AG20443 (cell line): ENCODE measurements around the gene SZRD1.

Source experiments
- DNase-seq: peaks from one replicate; pipeline ENCODE4 v3.0.0; 2012; ENCODE audit warnings: low spot score, mixed read lengths

Gene SZRD1

DNA sequence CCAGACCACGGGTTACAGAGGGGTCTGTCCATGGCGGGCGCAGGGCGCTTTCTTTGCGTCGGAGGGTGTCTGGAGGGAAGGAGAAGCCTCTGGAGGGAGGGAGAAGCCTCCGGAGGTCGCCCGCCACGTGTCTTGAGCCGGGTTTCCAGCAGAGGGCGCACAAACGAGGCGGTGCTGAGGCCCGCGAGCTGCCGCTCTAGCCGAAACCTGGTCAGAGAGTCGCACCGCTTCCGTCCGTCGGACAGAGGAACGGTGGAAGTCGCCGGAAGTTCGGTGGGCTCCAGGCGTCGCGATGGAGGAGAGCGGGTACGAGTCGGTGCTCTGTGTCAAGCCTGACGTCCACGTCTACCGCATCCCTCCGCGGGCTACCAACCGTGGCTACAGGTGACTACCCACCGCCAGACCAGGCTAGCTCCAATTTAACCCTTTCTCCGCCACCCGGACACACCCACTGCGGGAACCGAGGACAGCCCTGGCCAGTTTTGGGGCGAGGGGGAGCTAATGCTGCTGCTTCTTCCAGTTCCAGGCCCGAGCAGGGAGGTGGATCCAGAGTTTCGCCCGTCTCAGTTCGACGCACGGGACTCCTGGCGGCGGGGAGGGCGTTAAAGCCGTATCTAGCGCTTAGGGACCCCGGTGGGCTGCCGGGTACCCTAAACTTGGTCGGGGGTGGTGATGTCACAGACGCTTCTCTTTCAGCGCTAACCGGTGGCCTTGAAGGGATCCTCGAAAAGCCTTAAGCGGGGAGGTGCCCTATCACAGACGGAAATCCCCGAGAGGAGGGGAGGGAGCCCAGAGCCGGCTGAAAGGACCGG, 73.6 kb downstream of the SZRD1 start, which contains the start of gene NECAP2:
NECAP2 (plus strand) TSS at position 255 of the 812 bp plus-strand sequence; CDS start at position 293, 38 bp downstream.
- DNase-seq, result peak; percentile 97

DNA sequence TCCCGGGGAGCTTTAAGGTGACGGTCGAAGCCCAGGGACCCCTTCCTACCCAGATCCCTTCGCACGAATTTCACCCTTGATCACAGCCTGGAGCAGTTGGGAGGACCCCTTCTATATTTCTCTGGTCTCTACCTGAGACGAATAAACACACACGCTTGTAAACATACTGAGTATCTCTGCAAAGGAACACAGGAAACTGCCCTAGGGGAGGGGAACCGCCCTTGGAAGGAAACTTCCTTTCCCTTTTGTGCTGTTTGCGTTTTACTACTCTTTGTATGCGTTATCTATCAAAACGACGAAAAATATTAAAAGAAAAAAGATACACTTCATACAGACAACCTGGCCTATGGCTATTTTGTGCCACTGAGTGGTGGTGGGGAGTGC, 74.2 kb downstream of the SZRD1 start:
- peak; percentile 40 for DNase-seq

DNA sequence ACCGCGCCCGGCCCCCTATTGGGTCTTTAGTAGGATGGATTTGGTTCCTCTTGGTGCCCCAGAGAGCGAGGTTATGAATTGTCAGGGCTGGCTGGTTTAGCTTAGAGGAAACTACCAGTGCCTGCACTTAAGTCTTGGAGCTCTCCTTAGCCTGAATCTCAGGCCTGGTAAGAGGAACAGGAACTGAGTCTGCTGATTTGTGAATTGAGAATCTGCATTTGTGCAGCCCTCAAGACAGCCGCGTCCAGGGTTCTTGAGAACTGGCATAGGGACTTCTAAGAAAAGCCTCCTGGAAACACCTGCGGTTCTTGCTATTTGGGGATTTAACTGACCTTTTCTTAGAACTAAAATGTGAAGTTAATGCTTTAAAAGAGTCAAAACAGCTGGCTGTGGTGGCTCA, 75.2 kb downstream of the SZRD1 start:
- DNase-seq, result no peak

DNA sequence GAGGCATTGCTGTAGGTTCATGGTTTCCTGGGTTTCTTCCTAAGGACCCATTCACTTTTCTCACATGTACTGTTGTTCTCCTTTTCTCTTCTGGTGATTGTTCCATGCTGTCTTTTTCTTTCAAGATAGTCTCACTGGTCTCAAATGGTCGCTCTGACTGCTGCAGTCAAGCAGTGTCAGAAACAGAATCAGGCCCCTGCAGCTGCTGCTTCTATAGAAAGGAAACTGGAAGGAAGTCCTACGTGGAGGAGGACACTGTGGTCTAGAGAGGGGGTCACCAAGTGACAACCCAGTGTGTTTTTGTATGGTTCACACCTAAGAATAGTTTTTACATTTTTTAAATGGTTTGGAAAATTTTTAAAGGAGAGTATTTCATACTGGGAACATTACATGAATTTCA, 75.9 kb downstream of the SZRD1 start:
- DNase-seq, result no peak

DNA sequence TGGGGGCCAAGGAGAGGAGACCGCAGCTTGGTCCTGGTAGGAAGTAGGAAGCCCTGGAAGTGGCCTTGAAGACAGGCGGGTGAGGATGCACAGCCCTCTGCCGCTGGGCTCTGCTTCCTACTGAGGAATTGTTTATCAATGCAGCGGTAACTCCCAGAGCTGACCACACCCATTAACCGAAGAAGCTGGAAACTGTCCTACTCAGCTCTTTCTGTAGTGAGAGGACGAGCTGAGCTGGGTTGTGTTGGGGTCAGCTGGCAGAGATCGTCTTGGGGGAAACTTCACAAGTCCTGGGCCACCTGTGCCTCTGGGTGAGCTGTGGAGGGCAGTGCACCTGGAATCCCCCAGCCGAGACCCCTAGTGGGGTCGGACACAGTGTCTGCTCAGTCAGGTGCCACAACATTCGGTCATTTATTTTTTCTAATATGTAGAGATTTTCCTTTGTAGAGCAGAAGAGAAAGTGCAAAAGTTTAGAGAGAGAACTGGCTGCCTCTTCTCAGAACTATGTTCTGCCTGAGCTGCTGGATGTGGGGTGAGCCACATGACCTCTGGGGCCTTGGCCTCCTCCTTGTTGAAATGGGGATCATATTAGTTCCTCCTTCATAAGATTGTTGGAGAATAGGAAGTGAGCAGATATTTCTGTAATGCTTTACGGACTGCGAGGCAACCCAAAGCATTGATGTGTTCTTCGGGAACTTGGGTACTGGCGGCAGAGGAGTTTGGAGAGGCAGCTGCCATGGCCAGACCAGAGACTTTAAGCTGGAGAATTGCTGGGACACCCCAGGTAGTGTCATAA, 77.1 kb downstream of the SZRD1 start:
- no peak for DNase-seq

DNA sequence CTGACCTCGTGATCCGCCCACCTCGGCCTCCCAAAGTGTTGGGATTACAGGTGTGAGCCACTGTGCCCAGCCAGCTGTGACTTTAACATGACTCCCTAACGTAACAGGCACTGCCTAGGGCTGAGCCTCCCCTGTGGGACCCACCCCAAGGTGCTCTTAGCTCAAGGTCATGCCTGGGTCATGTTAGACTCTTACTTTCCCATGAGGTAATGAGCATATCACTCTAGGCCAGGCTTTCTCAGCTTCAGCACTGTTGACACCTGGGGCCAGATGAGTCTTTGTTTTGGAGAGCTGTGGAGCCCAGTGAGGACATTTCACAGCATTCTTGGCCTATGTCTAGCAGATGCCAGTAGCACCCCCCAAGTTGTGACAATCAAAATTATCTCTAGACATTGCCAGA, 78.0 kb downstream of the SZRD1 start:
- no peak for DNase-seq

DNA sequence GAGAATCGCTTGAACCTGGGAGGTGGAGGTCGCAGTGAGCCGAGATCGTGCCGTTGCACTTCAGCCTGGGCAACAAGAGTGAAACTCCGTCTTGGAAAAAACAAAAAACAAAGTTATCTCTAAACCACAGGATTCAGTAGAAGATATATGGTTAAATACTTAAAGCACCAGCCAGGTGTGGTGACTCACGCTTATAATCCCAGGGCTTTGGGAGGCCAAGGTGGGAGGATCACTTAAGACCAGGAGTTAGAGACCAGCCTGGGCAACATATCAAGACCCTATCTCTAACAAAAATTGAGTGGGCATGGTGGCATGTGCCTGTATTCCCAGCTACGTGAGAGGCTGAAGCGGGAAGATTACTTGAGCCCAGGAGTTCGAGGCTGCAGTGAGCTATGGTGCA, 79.1 kb downstream of the SZRD1 start:
- no peak for DNase-seq

DNA sequence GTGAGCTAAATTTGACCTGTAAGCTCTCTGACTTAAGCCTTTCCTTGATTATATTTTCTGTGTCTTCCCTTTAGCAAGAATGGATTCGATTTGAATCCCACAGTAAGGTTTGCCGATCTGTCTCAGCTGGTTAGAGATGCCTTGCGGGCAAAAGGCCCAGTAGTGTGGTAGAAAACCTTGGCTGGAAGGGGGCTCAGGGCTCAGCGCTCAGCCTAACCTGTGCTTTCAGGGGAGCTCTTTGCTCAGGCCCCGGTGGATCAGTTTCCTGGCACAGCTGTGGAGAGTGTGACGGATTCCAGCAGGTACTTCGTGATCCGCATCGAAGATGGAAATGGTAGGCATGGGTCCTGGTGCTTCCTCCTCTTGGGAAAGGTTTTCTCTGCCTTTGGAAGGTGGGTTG, 80.6 kb downstream of the SZRD1 start:
- no peak for DNase-seq
